Lower leg skin (tissue), 4 donors: ENCODE measurements around the gene VAV2. TPM values are rescaled to one million over a fixed set of nuclear protein-coding genes. Genes with fewer than 3 reads are reported as not detected.

Experiments used
- DNase-seq, 2 donors: peaks; one replicate each; pipeline ENCODE4 v3.0.0-alpha.2; 2019; ENCODE audit warnings: low spot score in 2 of 2
- H3K4me3 ChIP-seq: fragments of 200-600 bp; sonication (generic); 2 replicates; pipeline ENCODE4 v1.5.1; 2017; ENCODE audit warnings: mild to moderate bottlenecking, low read depth; ENCODE audit not compliant: poor library complexity, severe bottlenecking
- POLR2A ChIP-seq, 2 donors: fragments of 450-650 bp; IDR thresholded peaks; one replicate each; pipeline ENCODE4 v1.6.1; 2016 to 2017; ENCODE audit warnings: antibody characterized with exemption in 2 of 2, mild to moderate bottlenecking in 1 of 2, moderate library complexity in 1 of 2
- WGBS, 2 donors: methylation state at CpG; one replicate each; pipeline ENCODE4 v1.1.5; 2018; 5-methylcytosine and 5-hydroxymethylcytosine counted together
- intact Hi-C: fragments of 100-400 bp; cut with DNase I; formaldehyde crosslinking; loops from one replicate; pipeline ENCODE4 v1.15.0; 2023; ENCODE audit warnings: low total_unique reads
- total RNA-seq, 4 donors: library from RNA; depleted of rRNA; stranded (reverse); fragments of >200 nt; gene quantifications; one replicate each; pipeline ENCODE4 v1.1.0, GENCODE V29; 2016
- TF ChIP-seq, protein P1 (sequence below), 3 donors: fragments of 450-650 bp; IDR thresholded peaks; one replicate each; pipeline ENCODE4 v1.5.1; 2016; ENCODE audit warnings: antibody characterized with exemption in 3 of 3, mild to moderate bottlenecking in 3 of 3, moderate library complexity in 2 of 3

The VAV2 gene
- total RNA-seq, 4 donors from 2014 or later, result 6.8 to 9.1 (median 7.5) TPM

- intact Hi-C loops, result no loop called here
- no peak for DNase-seq
- TF ChIP-seq POLR2A (IDR thresholded peaks at IDR 0.05), result no peak
- TF ChIP-seq, protein P1, sequence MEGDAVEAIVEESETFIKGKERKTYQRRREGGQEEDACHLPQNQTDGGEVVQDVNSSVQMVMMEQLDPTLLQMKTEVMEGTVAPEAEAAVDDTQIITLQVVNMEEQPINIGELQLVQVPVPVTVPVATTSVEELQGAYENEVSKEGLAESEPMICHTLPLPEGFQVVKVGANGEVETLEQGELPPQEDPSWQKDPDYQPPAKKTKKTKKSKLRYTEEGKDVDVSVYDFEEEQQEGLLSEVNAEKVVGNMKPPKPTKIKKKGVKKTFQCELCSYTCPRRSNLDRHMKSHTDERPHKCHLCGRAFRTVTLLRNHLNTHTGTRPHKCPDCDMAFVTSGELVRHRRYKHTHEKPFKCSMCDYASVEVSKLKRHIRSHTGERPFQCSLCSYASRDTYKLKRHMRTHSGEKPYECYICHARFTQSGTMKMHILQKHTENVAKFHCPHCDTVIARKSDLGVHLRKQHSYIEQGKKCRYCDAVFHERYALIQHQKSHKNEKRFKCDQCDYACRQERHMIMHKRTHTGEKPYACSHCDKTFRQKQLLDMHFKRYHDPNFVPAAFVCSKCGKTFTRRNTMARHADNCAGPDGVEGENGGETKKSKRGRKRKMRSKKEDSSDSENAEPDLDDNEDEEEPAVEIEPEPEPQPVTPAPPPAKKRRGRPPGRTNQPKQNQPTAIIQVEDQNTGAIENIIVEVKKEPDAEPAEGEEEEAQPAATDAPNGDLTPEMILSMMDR (IDR thresholded peaks at IDR 0.05), result no peak
- no peak overlapping the region for H3K4me3 ChIP-seq
- WGBS, 2 donors, result 90 to 98% methylated on average over 7 to 8 of the region's 13 CpGs
Measured at GRCh38 chr9:133791069-133791468, 201.1 kb downstream of the VAV2 start.

DNA sequence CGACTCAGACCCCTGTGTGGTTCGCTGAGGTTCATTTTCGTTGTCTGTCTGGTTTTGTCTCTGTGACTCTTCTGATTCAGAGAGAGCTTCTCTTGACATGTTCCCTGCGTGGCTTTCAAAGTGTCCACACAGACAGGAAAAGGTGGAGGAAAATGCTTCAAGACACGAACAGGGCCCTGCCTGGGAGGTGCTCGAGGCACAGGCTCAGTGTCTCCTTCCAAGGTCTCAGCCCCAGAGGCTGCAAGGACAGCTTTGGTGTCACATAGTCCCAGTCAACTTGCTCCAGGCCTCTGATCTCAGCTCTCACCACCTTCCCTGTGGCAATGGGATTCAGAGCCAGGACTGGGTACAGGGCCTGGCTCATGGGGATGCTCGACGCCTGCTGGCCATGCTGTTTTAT, 202.3 kb downstream of the VAV2 start:
- 73 to 75% methylated on average over 8 of the region's 8 CpGs for WGBS, 2 donors
- no peak overlapping the region for H3K4me3 ChIP-seq
- intact Hi-C loops, result no loop called here
- DNase-seq, result no peak
- TF ChIP-seq, protein P1 (IDR thresholded peaks at IDR 0.05), result no peak
- TF ChIP-seq POLR2A (IDR thresholded peaks at IDR 0.05), result no peak

- no peak overlapping the region for H3K4me3 ChIP-seq
- DNase-seq, result peak in 1 of 2 donors; percentile 25
- intact Hi-C loops, result no loop called here
- no peak for TF ChIP-seq POLR2A (IDR thresholded peaks at IDR 0.05)
- TF ChIP-seq, protein P1 (IDR thresholded peaks at IDR 0.05), result no peak
- 64 to 69% methylated on average over 29 to 33 of the region's 34 CpGs for WGBS, 2 donors
Measured at GRCh38 chr9:133788819-133789717, 203.1 kb downstream of the VAV2 start.

- intact Hi-C loops, result no loop called here
- H3K4me3 ChIP-seq, result no peak overlapping the region
- WGBS, 2 donors, result 76 to 77% methylated on average over 23 to 37 of the region's 37 CpGs
- no peak for DNase-seq
- no peak for TF ChIP-seq POLR2A (IDR thresholded peaks at IDR 0.05)
- TF ChIP-seq, protein P1 (IDR thresholded peaks at IDR 0.05), result no peak
Measured at GRCh38 chr9:133788045-133788818, 203.9 kb downstream of the VAV2 start.

DNA sequence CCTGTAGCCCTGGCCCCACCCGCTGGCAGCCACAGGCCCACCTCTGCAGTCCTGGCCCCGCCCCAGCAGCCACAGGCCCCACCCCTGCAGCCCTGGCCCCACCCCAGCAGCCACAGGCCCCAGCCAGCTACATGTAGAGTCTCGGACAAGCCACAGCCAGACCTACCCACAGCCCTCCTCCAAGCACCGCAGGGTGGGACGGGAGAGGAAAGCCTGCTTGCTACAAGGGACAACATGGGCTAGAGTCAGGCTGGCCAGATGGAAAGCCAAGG, 204.4 kb downstream of the VAV2 start:
- TF ChIP-seq POLR2A (IDR thresholded peaks at IDR 0.05), result no peak
- TF ChIP-seq, protein P1 (IDR thresholded peaks at IDR 0.05), result no peak
- intact Hi-C loops, result no loop called here
- 67 to 80% methylated on average over 1 to 2 of the region's 5 CpGs for WGBS, 2 donors
- no peak for DNase-seq
- no peak overlapping the region for H3K4me3 ChIP-seq
